Parathyroid adenoma (tissue), 2 donors: ENCODE measurements around the gene DRICH1.

Experiments
- H2AFZ ChIP-seq: fragments of 300-600 bp; sonication (generic); one replicate; pipeline ENCODE4 v1.7.0; 2017; ENCODE audit warnings: antibody characterized with exemption, mild to moderate bottlenecking
- H3K27ac ChIP-seq: fragments of 300-600 bp; sonication (generic); one replicate; pipeline ENCODE4 v1.7.0; 2017
- H3K27me3 ChIP-seq: fragments of 300-600 bp; sonication (generic); one replicate; pipeline ENCODE4 v1.7.0; 2017; ENCODE audit warnings: low read length; ENCODE audit not compliant: control insufficient read depth, insufficient read depth
- H3K36me3 ChIP-seq: fragments of 300-600 bp; sonication (generic); one replicate; pipeline ENCODE4 v1.7.0; 2017; ENCODE audit warnings: low read length; ENCODE audit not compliant: control insufficient read depth, insufficient read depth
- H3K4me1 ChIP-seq: fragments of 300-600 bp; sonication (generic); one replicate; pipeline ENCODE4 v1.7.0; 2017; ENCODE audit warnings: control low read depth
- H3K4me2 ChIP-seq: fragments of 300-600 bp; sonication (generic); one replicate; pipeline ENCODE4 v1.7.0; 2017; ENCODE audit warnings: low read length
- H3K4me3 ChIP-seq: fragments of 300-600 bp; sonication (generic); one replicate; pipeline ENCODE4 v1.7.0; 2017; ENCODE audit warnings: low read depth, low read length
- H3K79me2 ChIP-seq: fragments of 300-600 bp; sonication (generic); one replicate; pipeline ENCODE4 v1.7.0; 2017; ENCODE audit warnings: control low read depth
- H3K9ac ChIP-seq: fragments of 300-600 bp; sonication (generic); one replicate; pipeline ENCODE4 v1.7.0; 2017; ENCODE audit warnings: mild to moderate bottlenecking
- H3K9me3 ChIP-seq: fragments of 300-600 bp; sonication (generic); one replicate; pipeline ENCODE4 v1.7.0; 2017; ENCODE audit warnings: low read length; ENCODE audit not compliant: control insufficient read depth
- TF ChIP-seq, protein P1 (sequence below): fragments of 300-600 bp; sonication (generic); IDR thresholded peaks from one replicate; pipeline ENCODE4 v1.7.0; 2017; ENCODE audit warnings: antibody characterized with exemption, mild to moderate bottlenecking
- donor health status: primary hyperparathyroidism.

DRICH1 gene

DNA sequence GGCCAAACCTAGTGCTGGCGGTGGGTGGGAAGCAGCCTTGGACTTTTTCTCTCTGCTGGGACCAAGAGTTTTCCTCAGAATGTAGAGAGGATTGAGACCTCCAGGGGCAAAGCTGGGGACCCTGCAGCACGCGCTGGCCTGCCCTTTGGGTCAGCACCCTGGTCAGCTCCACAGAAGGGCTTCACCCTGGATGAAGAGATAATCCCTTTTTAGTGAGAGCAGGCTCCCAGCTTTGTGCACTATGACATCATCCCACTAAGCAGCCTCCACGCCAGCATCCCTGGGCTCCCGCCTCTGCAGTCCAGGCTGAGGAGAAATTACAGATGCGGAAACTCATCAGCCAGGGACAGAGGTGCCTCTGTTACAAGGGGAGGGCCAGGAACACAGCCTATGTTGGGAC, 23.5 kb downstream of the DRICH1 start:
- H3K36me3 ChIP-seq: no peaks in the 10 kb centered on the region
- H3K4me3 ChIP-seq: no peak overlapping the region
- H3K27me3 ChIP-seq: no peaks in the 10 kb centered on the region
- H3K4me2 ChIP-seq: no peak overlapping the region
- no peaks in the 10 kb centered on the region for H3K79me2 ChIP-seq
- no peak overlapping the region for H3K9ac ChIP-seq
- H3K27ac ChIP-seq: no peak overlapping the region
- TF ChIP-seq, protein P1, sequence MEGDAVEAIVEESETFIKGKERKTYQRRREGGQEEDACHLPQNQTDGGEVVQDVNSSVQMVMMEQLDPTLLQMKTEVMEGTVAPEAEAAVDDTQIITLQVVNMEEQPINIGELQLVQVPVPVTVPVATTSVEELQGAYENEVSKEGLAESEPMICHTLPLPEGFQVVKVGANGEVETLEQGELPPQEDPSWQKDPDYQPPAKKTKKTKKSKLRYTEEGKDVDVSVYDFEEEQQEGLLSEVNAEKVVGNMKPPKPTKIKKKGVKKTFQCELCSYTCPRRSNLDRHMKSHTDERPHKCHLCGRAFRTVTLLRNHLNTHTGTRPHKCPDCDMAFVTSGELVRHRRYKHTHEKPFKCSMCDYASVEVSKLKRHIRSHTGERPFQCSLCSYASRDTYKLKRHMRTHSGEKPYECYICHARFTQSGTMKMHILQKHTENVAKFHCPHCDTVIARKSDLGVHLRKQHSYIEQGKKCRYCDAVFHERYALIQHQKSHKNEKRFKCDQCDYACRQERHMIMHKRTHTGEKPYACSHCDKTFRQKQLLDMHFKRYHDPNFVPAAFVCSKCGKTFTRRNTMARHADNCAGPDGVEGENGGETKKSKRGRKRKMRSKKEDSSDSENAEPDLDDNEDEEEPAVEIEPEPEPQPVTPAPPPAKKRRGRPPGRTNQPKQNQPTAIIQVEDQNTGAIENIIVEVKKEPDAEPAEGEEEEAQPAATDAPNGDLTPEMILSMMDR: no peak
- H3K9me3 ChIP-seq: no peaks in the 10 kb centered on the region
- H3K4me1 ChIP-seq: no peaks in the 10 kb centered on the region
- H2AFZ ChIP-seq: no peak overlapping the region

GRCh38 chr22:23606204-23607131, 25.7 kb downstream of the DRICH1 start:
- Histone ChIP-seq H3K79me2 (no peaks in the 10 kb centered on the region), H3K9me3 (no peaks in the 10 kb centered on the region), H3K27ac (no peak overlapping the region), H3K36me3 (no peaks in the 10 kb centered on the region), H3K27me3 (no peaks in the 10 kb centered on the region), H3K4me2 (no peak overlapping the region), H3K4me1 (no peaks in the 10 kb centered on the region), H3K9ac (no peak overlapping the region), H2AFZ (no peak overlapping the region), H3K4me3 (no peak overlapping the region)
- TF ChIP-seq, protein P1: no peak

DNA sequence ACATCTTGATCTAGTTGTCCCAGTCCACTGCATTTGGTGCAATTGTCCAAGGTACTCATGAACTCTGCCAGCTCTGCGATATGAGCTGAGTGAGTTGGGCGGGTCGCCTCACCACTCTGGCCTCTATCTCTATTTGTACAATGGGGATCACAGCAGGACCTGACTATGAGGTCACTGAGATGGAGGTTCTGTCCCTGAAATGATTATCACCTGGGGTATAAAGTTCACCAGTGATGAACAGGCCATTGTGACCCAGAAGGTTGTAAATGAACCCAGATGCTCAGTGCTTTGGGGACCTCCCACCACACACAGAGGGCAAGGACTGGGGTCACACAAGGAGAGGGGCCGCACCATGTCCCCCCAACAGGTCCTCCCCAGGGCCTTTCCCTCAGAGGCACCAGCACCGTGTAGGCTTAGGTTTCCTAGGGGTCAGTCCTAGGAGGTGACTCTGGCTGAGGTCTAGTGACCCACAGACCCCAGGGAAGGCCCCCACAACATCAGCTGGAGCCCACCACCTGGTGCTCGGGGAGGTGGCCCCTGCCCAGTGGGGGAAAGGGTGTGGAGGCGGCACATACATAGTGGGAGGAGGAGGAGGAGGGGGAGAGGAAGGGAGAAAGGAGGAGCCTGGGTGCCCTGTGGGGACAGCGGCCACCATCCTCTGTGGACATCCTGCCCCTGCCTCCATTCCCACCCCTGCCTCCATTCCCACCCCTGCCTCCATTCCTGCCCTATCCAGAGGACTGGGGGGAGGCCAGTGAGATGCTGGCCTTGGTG, 27.0 kb downstream of the DRICH1 start:
- TF ChIP-seq, protein P1: no peak

GRCh38 chr22:23603266-23603665, 28.9 kb downstream of the DRICH1 start:
- Histone ChIP-seq H3K4me1 (no peaks in the 10 kb centered on the region), H3K79me2 (no peaks in the 10 kb centered on the region), H3K4me2 (no peak overlapping the region), H3K27ac (no peak overlapping the region), H3K4me3 (no peak overlapping the region), H3K9me3 (no peaks in the 10 kb centered on the region), H2AFZ (no peak overlapping the region), H3K9ac (no peak overlapping the region), H3K27me3 (no peaks in the 10 kb centered on the region), H3K36me3 (no peaks in the 10 kb centered on the region)
- TF ChIP-seq, protein P1: no peak

More for the DNA sequence above, 27.0 kb downstream of the DRICH1 start:
- H3K9ac ChIP-seq: no peak overlapping the region
- H3K4me2 ChIP-seq: no peak overlapping the region
- no peak overlapping the region for H2AFZ ChIP-seq
- H3K4me3 ChIP-seq: no peak overlapping the region
- H3K79me2 ChIP-seq: no peaks in the 10 kb centered on the region
- H3K27me3 ChIP-seq: no peaks in the 10 kb centered on the region
- no peaks in the 10 kb centered on the region for H3K36me3 ChIP-seq
- H3K27ac ChIP-seq: no peak overlapping the region
- no peaks in the 10 kb centered on the region for H3K4me1 ChIP-seq
- H3K9me3 ChIP-seq: no peaks in the 10 kb centered on the region
